Right forelimb (tissue), 1 donor: ENCODE measurements around the gene ZNF600.
"Not testable (repeated sequence)": the region's sequence is repeated elsewhere in the genome, so short reads cannot be mapped to it uniquely, and the experiment has no call there.

Experiments used
- DNase-seq: peaks from one replicate; pipeline ENCODE4 v3.0.0-alpha.2; 2018

ZNF600 gene

DNA sequence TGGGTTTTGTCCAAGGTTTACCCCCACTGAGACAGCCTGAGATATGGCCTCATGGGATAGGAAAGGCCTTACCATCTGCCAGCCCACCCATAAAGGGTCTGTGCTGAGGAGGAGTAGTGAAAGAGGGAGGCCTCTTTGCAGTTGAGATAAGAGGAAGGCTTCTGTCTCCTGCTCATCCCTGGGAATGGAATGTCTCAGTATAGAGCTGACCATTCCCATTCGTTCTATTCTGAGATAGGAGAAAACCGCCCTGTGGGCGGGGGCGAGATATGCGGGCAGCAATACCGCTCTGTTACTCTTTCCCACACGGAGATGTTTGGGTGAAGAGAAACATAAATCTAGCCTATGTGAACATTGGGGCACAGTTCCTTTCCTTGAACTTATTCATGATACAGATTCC, 45.2 kb downstream of the ZNF600 start:
- not testable (repeated sequence) for DNase-seq

DNA sequence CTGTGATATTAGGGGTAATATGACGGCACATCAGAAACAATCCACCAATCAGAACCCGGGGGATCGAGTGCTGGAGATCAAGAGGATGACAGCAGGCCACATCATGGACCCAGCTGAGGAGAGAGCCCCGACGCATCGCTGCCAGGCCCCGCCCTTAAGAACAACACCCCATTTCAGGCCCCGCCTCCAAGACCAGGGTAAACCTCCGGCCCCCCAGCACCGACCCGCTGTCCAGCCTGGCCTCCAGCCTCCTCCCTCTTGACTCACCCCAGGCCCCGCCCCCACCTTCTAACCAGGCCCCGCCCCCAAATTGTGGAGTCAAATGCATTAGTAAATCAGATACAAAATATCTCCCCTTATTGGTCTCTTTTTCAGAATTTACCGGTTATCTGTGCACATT, 47.0 kb downstream of the ZNF600 start:
- DNase-seq = no peak

DNA sequence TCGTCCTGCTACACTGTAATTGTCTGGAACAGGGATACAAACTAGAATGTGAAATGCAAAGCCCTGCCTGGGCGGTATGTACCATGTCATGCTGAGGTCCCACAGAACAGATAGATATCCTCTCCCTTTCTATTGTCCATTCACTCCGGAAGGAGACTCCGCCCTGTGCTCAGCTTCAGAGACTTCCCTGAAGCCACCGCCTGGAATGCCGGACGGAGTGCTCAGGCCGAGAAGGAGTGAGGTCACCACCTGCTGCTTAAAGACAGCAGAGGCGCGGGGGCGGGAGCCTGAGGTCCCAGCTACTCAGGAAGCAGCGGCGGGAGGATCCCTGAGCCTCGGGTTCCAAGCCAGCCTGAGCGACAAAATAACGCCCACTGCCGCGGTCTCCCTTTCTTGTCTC, 50.9 kb downstream of the ZNF600 start:
- peak; percentile 60 for DNase-seq

DNA sequence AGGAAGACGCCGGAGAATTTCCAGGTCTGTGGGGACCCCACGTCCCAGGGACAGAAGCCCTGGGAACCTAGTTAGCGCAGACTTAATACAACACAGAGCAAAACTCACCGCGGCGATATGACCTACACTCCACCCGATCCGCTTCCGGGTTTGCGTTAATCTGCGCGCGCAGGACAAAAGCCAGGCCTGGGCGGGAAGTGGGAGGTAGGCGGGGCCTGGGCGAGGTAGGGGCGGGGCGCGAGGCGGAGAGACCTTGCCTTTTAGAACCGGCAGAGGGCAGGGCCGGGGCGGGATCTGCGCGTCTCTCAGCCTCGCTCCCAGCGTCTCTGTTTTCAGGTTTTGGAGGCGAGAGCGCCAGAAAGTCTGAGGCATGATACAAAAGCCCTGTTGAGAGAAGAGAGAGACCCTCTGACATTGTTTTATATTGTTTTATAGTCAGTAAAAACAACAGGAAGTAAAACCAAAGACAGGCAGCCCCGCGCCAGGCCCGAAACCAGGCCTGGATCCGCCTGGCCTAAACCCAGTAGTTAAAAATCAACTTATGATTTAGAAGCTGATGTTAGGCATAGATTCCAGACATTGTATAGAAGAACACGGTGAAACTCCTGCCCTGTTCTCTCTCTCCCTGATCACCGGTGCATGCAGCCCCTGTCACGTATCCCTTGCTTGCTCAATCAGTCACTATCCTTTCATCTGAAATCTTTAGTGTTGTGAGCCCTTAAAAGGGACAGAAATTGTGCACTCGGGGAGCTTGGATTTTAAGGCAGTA, 51.5 kb downstream of the ZNF600 start, which contains the start of gene ZNF611:
Gene ZNF611, minus strand, starts transcription at position 152 of the 769 bp plus-strand sequence. CDS start 19,150 bp downstream, outside the sequence.
- DNase-seq = peak; percentile 99

DNA sequence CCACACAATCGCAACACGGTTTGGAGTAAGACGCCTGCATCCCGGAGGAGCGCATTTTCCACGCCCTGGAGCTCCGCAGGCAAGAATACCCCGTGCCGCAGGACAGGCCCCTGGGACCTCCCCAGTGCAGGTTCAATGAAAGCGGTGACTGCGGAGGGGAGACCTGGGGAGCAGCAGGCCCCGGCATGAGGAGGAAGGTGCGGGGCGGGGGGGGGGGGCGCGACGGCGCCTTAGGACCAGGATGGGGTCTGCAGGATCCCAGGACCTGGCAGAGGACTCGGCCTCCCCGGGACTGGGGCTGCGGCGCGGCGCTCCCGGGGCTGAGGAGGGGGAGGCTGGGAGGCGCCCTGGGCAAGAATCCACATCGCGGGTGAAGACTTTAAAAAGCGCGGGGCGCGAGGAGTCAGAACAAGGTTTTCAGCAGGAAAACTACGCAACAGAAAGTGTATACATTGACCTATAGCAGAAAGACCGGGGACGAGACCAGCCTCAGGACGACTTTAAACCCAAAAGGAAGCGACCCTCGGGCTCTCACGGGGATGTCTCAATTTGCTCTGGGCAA, 52.2 kb downstream of the ZNF600 start:
- DNase-seq = no peak

DNA sequence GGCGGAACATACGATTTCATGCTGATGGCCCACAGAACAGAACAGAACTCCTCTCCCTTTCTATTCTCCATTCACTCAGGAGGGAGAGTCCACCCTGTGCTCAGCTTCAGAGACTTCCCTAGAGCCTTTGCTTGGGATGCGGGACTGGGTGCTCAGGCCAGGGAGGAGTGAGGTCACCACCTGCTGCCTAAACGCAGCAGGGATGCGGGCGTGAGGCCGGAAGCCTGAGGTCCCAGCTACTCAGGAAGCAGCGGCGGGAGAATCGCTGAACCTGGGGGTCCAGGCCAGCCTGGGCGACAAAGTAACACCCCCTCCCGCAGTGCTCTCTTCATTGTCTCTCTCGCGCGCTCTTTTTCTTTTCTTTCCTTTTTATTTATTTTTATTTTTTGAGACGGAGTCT, 60.5 kb downstream of the ZNF600 start:
- not testable (repeated sequence) for DNase-seq

DNA sequence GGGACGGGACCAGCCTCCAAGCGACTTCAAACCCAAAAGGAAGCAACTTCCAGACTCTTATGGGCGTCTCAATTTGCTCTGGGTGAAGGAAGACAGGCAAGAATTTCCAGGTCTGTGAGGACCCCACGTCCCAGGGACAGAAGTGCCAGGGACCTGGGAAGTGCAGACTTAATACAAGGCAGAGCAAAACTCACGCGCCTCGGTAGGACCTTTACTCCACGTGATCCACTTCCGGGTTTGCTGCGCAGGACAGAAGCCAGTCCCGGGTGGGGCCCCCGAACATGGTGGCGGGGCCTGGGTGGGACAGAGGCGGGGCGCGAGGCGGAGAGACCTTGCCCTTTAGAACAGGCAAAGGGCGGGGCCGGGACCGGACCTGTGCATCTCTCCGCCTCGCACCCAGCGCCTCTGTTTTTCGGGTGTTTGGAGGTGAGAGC, 61.0 kb downstream of the ZNF600 start:
- DNase-seq = no peak

DNA sequence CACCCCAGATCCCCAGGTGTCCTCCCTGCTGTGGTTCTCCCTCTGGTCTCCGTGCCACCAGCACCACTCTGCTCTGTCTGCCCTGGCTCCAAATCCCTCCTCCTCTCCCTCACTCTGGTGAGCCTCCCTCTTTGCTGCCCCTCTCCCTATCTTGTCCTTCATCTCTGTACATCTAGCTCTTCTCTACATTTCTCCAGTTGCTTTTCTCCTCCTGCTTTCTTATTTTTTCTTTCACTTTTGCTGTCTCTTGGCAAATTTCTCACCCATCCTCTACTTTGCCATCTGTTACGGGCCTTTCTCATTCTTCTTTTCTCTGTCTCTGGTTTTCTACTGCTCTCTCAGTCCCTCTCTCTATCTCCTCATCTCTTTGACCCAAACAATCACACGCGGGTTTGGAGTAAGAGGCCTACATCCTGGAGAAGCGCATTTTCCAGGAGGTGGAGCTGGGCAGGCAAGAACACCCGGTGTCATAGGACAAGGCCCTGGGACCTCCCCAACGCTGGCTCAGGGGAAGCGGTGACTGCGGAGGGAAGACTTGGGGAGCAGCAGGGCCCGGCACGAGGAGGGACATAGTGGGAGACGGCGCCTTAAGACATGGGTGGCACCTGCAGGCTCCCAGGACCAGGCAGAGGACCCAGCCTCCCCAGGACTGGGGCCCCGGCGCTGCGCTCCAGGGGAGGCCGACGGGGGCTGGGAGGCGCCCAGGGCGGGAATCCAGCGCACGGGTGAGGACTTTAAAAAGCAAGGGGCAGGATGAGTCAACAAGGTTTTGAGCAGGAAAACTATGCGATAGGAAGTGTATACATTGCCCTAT, 61.7 kb downstream of the ZNF600 start:
- no peak for DNase-seq

DNA sequence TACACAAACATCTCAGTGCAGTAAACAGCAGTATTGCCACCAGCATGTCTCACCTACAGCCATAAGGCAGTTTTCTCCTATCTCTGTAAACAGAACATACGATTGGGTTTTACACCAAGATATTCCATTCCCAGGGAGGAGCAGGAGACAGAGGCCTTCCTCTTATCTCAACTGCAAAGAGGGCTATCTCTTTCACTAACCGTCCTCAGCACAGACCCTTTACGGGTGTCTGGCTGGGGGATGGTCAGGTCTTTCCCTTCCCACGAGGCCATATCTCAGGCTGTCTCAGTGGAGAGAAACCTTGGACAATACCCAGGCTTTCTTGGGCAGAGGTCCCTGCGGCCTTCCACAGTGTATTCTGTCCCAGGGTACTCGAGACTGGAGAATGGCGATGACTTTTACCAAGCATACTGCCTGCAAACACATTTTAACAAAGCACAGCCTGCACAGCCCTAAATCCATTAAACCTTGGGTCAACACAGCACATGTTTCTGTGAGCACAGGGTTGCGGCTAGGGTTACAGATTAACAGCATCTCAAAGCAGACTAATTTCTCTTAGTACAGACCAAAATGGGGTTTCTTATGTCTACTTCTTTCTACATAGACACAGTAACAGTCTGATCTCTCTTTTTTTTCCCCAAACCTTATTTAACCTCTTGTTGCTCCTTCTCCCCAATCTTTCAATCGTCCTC, 62.5 kb downstream of the ZNF600 start:
- not testable (repeated sequence) for DNase-seq

DNA sequence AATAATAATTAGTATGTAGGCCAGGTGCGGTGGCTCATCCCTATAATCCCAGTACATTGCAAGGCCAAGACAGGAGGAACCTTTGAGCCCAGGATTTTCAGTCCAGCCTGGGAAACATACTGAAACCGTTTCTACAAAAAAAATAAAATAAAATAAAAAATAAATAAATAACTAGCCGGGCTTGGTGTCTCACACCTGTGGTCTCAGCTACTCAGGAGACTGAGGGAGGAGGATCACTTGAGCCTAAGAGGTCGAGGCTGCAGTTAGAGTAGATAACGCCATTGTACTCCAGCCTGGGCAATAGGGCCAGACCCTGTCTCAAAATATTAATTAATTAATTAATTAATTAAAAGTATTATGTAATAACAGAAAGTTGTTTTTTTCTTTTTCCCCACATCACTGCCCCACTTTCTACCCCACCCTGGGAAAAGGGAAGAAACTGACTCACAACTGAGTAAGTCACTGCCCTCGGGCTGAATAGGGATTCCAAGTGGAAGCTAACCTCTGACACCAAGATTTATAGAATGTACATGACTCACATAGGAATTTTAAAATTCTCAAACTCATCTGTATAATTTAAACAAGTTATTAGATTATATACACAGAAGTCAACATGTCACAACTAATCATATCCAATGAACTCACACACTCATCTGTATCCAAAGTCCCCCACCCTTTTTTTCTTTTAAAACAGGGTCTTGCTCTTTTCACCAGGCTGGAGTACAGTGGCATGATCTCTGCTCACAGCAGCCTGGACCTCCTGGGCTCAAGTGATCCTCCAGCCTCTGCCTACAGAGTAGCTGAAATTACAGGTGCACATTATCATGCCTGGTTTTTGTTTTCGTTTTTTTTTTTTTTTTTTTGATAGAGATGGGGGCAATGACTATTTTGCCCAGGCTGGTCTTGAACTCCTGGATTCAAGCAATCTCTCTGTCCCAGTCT, 64.3 kb downstream of the ZNF600 start:
- no peak for DNase-seq

DNA sequence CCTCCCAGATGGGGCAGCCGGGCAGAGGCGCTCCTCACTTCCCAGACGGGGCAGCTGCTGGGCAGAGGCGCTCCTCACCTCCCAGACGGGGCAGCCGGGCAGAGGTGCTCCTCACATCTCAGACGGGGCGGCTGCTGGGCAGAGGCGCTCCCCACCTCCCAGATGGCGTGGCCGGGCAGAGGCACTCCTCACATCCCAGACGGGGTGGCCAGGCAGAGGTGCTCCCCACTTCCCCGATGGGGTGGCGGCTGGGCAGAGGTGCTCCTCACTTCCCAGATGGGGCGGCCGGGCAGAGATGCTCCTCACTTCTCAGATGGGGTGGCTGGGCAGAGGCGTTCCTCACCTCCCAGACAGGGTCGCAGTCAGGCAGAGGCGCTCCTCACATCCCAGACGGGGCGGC, 66.0 kb downstream of the ZNF600 start:
- DNase-seq = not testable (repeated sequence)

DNA sequence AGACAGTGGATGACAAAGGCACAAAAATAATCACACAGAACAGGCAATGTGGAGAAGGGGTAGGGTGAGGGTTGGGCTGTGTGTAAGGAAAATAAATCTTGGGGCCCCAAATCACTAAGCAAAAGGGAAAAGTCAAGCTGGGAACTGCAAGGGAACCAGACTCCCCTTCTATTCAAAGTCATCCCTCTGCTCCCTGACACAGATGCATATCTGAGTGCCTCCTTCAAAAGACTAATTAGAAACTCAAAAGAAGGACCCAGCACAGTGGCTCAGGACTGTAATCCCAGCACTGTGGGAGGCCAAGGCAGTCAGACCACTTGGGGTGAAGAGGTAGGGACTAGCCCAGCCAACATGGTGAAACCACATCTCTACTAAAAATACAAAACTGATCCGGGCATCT, 70.1 kb downstream of the ZNF600 start:
- DNase-seq = no peak

DNA sequence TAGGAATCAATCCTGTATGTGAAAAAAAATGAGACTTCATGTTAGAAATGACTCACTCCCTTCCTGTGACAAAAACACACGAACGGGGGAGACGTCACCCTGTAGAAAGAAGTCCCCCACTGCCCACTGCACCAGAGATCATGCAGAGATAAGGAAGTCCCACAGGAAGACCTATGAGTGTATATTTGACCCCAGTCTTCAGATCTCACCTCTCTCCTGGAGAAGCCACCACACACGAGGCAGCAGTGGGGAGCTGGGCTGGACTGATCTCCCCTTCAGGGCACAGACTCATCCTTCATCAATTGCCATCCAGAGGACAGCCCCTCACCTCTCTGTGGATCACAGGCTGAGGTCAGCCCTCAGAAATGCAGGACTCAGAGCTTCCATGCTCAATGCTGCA, 70.7 kb downstream of the ZNF600 start:
- not testable (repeated sequence) for DNase-seq

DNA sequence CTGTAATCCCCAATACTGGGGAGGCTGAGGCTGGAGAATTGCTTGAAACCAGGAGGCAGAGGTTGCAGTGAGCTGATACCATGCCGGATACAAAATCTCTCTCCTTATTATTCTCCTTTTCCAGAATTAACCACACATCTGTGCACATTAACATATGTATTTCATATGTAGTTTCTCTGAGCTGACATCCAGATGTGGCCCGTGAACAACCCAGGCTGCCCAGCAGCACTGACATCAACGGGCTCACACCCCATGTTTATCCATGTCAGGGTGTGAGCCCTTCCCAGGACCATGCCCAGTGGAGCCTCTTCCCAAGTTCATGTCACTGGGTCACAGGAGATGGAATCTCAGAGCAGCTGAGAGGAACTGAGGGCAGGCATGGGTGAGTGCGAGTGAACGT, 71.3 kb downstream of the ZNF600 start:
- DNase-seq = not testable (repeated sequence)
